SU-DHL-6 (cell line): ENCODE results near the gene ATG14.

Experiments
- EZH2phosphoT487 ChIP-seq: fragments of 200-600 bp; sonication (generic), shearing (Covaris generic); conservative IDR thresholded peaks from 2 replicates; pipeline ENCODE4 v1.6.1; 2018; ENCODE audit warnings: mild to moderate bottlenecking, antibody characterized with exemption, low read length, moderate library complexity, mixed read lengths
- TF ChIP-seq, protein P1 (sequence below): fragments of 200-600 bp; sonication (generic); IDR thresholded peaks from one replicate; pipeline ENCODE4 v1.5.1; 2017; ENCODE audit warnings: antibody characterized with exemption, mild to moderate bottlenecking, low read length, moderate library complexity; ENCODE audit not compliant: insufficient read depth, poor library complexity, severe bottlenecking

DNA sequence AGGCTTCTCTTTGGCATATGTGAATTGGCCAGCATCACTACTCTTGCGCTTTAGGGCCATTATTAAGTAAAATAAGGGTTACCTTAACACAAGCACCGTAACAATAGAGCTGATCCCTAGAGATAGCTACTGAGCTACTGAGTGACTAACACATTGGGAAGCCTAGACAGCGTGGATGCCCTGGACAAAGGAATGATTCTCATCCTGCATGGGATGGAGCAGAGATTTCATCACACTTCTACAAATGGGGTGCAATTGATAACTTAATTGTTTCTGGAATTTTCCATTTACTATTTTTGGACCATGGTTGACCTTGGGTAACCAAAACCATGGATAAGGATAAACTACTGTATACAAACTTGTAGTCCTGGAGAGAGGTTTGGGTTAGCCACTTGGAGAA lies 83.3 kb downstream of the ATG14 start:
- TF ChIP-seq, protein P1, sequence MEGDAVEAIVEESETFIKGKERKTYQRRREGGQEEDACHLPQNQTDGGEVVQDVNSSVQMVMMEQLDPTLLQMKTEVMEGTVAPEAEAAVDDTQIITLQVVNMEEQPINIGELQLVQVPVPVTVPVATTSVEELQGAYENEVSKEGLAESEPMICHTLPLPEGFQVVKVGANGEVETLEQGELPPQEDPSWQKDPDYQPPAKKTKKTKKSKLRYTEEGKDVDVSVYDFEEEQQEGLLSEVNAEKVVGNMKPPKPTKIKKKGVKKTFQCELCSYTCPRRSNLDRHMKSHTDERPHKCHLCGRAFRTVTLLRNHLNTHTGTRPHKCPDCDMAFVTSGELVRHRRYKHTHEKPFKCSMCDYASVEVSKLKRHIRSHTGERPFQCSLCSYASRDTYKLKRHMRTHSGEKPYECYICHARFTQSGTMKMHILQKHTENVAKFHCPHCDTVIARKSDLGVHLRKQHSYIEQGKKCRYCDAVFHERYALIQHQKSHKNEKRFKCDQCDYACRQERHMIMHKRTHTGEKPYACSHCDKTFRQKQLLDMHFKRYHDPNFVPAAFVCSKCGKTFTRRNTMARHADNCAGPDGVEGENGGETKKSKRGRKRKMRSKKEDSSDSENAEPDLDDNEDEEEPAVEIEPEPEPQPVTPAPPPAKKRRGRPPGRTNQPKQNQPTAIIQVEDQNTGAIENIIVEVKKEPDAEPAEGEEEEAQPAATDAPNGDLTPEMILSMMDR, result no peak
- TF ChIP-seq EZH2phosphoT487, result no peak
